Measurements from ENCODE around the gene CFAP141.
A peak's percentile ranks its signal among the peaks of the same experiment; 100 is the strongest.
"Not testable (repeated sequence)": the region's sequence is repeated elsewhere in the genome, so short reads cannot be mapped to it uniquely, and the experiment has no call there.

The CFAP141 gene

DNA sequence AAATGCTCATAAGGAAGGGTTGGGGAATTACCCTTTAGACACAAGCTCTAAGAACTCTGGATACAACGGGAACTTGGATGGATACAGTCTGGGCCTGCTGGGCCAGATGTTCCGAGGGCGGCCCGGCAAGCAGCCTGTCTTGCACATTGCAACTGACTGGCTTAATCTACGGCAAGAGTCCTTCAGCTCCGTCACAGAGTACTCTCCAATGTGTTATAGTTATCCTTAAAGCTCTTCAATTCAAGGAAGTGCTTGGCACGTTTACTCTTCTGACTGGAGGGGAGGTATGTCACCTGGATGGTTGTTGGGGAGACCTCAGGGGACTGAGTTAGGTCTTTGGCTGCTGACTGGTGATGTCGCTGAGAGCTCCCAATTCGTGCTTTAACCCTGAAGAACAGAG is 1.1 kb upstream of the CFAP141 start:
- no peak for DNase-seq

DNA sequence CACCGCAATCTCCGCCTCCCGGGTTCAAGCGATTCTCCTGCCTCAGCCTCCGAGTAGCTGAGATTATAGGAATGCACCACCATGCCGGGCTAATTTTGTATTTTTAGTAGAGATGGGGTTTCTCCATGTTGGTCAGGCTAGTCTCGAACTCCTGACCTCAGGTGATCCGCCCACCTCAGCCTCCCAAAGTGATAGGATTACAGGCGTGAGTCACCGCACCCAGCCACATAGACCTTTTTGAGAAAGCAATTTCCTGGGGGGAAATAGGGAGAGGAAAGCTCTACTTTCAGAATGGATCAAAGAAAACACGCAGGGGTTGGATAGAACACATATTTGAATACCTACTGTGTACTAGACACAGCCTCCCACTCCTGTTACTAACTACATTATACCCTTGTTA is 355 bp downstream of the CFAP141 start:
- DNase-seq: not testable (repeated sequence)

DNA sequence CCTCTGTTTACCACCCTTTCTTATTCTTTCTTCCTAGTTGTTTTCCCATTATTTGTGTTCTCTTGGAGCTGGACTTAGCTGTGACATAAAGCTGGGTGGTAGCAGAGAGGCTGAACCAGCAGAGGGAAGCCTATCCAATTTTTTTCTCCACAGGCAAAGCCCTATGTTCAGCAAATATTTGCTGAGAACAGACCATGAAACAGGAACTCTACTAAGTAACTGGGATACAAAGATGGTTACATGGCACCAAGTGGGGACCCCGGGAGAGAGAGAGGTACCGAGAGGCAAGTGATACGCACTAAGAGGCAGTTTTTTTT is 6.6 kb downstream of the CFAP141 start:
- no peak for DNase-seq

DNA sequence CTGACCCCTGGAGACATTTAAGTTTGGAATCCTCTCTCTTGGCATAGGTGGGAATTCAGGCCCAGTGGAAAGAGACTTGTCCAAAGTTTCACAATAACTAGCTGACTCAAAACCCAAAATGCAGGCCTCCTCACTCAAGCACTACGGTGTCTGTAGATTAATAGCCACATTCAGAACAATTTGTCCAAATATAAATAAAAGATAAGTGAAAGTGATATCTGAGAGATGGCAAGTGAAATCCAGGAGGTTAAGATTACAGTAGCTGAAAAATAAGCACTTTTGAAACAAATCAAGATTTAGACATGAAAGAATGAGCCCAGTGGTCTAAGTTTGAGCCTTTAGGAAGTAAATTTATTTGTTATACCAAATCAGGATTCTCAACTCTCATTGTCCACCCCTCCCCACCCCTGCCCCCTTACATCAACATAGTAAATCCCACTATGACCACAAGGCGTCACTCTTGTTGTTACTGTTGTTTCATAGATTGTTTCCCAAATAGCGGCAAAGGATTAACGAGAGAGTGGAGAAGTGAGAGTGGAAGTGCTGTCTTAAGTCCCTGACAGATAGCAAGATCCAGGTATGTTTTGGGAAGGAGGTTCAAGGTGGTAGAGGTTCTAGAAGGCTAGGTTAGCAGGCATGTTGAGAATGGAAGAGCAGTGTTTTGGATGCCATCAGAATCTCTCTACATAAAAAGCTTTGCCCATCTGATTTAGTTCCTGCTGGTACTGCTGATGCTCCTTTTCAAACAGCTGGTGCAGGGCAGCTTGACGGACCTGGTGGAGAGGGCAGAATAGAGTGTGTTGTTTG is 7.2 kb downstream of the CFAP141 start:
- DNase-seq: peak; percentile 27

DNA sequence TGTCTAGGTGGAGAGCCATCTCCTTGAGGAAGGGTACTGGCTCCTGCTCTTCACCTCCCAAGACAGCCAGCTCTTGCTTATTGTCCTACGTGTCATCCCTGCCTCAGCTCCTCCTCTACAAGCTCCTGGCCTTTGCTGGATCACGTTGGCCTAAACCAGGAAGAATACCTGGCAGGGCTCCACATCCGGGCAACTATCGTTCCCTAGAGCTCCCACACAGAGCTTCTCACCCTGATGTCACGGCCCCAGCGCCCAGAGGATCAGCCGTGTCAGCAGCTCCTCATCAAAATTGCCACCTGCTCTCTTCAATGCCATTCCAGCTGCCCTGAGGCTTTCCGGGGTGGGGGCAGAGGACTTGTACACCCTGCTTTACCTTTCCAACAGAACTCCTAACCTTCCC is 12.3 kb downstream of the CFAP141 start:
- DNase-seq: no peak

DNA sequence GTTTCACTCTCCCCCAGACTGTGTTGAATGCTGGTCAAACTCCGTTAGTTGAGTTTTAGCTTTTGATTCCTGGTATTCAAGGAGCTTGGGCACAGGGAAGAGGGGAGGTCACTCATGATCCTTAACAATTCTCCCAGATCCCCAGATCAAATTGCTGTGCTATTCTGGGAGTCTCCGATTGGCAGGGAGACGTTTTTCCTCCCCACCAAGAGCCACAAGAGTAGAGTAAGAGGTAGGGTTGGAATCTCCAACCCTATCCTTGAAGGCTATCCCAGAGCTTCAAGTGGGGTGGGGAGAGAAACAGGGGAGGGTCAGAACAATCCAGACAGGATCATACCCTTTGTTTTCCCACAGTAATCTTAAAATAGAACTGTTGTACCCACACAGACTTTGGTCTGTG is 13.7 kb downstream of the CFAP141 start:
- DNase-seq: no peak

DNA sequence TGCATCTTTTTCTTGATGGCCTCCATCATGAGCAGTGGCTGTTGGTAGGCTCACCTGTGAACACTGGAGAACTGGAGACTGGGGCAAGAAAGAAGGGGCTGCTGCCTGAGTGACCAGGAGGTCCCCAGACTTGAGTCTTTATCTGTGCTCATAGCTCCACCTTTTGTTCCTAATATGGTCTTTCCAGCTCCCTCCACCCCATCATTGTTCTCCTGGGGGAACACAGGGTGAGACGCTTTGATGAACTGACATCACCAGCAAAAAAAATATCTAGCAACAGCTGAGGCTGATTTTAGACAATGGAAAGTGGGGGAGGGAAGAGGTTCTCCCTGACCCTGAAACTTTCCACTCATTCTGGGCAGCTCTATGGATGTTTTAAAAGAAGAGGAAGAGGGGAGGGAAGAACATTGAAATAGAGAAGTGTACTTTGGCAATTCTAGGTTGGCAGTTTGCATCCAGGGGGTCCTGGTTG is 14.1 kb downstream of the CFAP141 start, which contains the start of gene TPM3:
TPM3 (minus strand) TSS at position 111 of the 472 bp plus-strand sequence; CDS start at position 29, 82 bp downstream.
- no peak for DNase-seq

DNA sequence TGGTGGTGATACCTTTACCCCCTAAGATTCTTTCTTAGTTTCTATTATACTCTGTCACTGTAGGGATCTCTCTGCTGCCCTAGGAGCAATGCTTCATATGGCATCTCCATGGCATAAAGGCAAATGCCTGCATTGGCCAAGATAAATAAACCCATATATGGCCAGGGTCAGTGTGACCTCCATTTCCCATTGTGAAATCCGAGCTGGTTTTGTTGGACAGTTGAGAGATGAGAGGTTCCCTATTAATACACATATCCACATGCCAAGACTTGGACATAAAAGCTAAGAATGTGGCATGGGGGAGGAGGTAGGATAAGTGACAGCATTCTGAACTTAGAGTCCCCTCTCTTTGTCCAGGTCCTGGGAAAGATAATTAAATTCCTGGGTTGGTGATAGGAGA is 15.6 kb downstream of the CFAP141 start:
- no peak for DNase-seq

DNA sequence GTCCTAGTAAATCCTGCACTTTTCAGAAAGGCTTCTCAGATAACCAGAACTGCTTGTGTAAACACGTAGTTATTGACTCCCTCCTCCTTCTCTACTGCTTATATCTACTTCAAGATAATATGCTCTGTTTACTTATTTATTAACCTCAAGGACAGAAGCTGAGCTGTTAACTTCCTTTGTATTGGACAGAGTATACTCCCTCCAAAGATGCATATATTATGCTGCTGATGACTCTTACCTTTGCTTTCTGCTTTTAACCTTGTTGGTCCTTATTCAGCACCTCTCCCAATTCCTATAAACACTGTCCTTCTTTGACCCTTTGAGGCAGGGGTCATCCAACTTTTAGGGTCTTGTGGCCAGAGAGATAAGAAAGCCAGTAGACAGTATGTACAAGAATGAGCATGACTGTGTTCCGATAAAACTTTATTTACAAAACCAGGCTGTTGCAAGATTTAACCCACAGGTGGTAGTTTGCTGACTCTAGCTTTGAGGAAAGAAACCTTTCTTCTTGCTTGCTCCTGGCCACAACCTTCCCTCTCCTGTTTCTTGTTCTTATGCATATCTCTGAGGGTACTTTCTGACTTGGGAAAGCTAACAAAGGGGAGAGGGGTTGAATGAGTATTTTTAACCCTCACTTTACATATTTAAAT is 19.2 kb downstream of the CFAP141 start:
- no peak for DNase-seq

DNA sequence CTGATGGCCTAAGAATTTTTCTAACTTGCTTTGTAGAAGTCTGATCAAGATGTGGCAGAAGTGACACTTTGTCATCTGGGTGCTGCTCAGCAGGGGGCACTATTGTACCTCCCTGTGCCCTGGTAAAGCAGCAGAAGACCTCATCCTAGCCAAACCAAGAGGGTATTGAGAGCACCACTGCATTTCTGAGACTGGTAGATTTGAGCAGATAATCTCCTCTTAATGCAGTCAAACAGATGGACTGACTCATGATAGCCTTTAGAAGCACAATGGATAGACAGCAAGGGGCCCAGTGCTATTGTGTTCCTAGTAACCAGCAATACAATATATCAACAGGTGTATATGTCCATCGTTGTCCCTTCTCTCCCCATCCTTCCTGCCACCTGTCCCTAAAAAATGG is 20.0 kb downstream of the CFAP141 start:
- peak; percentile 63 for DNase-seq

DNA sequence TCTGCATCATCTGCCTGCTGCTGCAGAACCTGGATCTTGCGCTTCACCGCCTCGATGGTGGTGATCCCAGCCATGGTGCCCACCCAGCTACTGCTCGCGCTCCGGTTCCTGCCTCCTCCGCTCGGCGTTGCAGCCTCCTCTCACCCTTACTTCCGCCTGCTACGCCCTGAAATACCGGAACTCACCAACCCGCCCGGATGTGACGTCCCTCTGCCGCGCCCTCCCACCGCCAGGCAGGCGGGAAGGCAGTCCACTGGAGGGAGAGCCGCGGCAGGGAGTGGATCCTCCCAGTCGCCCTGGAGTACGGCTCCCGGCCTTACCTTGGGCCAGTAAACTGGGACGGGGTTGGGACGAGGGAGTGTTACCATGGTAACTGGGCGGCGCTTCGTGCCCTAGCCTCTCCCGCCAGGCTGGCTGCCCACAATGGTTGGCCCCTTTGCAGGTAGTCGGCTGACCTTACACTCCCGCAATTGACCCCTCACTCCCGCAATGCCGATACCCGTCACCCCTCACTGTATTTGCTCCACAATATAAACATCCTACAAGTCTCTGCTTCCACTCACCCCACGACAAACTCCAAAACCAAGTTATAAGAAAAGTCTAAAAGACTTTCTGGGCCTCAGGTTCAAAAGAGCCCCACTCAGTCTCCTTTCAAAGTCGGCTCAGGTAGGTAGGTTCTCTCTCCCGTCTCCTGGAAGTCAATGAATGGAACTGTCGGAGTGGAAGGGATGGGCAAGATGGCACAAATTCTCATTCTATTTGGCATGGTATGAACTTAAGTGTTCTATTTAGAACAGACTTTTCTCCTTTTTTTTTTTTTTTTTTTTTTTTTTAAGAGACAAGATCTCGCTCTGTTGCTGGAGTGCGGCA is 22.9 kb downstream of the CFAP141 start:
- DNase-seq: peak; percentile 92

DNA sequence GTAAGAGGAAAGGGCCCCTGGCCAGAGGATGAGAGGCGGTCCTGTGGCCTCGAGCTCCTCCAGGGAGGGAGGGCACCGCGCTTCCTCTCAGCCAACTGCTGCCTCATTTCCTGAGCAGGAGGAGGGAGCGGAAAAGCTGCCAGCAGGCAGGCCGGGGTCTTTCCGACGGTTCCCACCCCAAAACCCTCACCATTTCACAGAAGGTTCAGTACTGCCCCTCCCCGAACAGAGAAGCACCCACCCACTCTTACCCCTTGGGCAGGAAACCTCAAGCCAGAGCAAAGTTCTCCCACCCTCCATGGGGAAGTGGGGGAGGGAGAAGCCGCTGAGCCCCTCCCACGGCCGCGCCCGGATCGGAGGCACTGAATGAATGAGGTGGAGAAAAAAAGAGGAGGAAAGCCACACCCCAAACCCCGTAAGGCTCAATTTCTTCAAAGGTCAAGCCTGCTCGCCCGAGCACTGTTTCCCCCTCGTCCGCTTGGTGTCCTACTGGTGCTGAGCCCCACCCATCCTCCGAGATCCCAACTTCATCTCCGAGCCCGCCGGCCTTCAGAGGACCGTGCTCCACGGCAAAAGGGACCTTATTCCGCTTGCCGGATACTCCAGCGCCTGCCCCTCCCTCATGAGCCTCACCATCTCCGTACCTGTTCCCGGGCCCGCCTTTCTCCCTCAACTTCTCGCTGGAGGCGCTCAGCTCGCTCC is 23.6 kb downstream of the CFAP141 start:
- peak; percentile 83 for DNase-seq

DNA sequence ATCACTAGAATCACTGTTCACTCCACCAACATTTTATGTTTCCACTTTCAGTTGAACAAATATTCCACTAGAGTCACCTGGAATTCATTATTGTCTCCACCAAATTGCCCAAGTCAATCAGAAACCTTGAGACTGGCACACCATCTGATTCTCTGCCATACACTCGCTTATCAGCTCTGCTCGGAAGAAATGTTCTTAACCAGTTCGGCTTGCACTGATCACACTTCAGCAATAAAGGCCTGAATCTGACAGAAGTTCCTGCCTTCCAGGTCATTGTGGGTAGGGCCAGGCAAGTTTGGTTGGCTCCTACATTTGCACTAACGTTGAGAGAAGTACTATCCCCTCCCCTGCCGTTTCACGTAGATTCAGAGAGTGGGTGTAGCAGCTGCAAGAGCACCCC is 24.2 kb downstream of the CFAP141 start:
- no peak for DNase-seq

DNA sequence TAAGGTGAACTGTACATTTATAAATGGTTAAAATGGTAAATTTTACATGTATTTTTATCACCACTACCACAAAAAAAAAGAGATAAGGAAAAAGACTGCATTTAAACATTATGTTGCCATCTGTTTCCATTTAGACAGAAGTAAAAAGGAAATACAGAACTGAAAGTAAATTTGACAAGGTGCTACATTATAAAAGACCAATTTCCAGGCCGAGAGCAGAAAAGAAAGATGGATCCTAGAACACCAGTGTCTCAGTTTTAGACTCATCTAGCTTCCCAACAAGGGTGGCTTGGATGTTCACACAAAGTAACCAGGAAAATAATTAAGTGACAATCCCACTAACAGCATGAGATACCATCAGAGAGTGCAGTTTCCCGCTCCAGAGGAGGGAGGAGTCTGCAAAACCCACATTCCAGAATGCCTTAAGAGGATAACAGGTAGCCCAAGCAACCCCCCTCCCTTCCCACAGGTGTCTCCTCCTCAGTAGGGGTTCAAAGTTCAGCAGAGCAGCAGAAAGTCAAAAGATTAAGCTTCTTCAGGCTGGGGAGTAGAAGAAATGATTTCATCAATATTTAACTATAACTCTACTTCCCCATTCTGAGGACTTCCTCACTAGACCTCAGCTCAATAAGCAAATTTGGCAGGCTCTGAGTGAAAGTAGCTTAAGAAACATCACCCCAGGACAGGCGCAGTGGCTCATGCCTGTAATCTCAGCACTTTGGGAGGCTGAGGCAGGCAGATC is 26.0 kb downstream of the CFAP141 start:
- peak; percentile 54 for DNase-seq

DNA sequence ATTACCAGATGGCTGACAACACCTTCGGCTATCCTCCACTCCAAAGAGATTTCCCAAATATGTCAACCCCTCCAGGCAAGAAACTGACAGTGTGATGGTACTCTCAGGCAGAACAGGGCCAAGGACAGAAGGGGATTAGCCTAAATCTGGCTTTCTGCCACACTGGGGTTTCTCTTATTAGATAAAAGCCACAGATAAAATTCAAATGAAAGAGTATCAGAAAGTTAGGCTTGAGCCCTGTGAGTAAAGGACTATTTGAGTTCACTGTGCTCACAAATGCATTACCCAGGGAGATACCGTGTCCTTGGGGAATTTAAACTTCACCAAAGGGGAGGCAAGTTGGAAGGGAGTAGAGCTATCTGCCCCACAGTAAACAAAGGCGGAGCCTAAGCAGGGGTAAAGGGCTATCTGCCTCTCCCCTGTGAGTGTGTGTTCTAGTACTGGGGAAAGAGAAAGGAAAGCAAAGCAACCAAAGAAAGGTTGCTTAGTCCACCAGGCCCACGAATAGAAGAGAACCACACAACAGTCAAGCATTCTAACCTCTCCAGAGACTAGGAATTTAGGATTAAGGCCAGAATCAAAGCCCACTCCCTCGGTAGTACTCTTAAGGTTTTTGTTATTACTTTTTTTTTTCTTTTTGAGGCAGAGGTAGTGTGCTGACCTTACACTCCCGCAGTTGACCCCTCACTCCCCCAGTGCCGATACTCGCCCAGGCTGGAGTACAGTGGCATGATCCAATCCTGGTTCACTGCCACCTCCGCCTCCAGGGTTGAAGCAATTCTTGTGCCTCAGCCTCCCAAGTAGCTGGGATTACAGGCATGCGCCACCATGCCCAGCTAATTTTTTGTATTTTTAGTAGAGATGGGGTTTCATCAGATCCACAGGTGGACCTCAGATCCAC is 27.0 kb downstream of the CFAP141 start:
- no peak for DNase-seq

DNA sequence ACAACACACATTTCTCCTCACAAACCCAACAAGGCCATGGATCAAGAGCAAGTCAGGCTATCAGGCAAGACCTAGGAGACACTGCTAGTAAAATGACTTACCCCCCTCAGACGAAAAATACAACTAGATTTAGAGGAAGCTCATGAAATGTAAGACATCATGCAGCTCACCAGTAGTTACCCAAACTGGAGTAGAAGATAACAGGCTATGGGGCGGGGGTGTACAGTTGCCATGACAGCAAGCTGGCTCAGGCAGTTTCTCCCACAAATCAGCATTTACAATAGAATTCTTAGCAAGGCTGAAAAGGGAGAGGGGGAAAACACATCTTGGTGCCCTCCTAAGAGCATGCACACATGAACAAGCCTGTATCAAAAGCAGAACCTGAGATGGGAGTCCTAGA is 28.1 kb downstream of the CFAP141 start:
- DNase-seq: no peak

DNA sequence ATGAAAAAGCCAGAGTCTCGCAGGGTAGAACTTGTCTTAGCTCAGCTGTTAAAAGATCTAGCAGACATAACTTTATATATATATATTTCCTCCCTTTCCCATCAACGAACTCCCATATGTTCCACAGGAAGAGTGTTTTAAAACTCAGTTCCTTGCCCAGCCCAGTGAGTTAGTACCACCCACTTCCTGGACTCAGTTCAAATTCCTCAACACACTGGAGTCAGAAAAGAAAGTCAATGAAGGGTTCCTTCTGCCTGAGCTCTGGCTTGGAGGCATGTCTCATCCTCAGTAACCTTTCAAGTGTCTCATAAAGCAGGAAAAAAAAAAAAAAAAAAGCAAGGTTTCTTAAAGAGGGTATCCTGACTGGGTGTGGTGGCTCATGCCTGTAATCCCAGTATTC is 29.8 kb downstream of the CFAP141 start:
- DNase-seq: no peak

DNA sequence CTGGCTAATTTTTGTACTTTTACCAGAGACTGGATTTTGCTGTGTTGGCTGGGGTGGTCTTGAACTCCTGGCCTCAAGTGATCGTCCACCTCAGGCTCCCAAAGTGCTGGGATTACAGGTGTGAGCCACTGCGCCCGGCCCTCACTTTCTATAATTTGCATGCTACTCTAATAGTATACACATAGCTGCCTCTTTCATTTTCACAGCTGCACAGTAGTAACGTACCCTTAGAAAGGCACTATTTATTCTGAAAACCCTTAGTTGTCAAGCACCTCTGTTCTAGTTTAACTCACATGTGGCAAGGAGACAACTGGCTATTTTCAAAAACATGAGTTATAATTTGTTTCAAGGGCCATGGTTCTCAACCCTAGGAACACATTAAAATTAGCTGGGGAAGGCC is 31.5 kb downstream of the CFAP141 start:
- no peak for DNase-seq

DNA sequence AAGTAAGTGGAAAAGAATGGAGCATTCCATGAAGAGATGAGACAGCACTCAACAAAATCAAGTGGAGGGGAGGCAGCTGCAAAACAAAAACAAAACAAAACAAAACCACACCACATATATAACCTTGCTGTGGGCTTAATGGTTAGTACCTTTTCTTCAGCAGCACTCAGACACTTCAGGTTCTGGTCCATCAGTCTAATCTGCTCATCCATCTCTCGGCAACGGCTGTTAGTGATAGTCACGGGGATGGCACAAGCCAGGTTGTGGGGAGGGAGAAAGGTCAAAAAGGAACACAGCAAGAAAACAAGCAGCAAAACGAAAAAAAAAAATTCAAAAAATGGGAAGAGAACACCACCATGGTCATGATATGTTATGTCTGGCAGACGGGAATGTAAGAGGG is 34.3 kb downstream of the CFAP141 start:
- no peak for DNase-seq

DNA sequence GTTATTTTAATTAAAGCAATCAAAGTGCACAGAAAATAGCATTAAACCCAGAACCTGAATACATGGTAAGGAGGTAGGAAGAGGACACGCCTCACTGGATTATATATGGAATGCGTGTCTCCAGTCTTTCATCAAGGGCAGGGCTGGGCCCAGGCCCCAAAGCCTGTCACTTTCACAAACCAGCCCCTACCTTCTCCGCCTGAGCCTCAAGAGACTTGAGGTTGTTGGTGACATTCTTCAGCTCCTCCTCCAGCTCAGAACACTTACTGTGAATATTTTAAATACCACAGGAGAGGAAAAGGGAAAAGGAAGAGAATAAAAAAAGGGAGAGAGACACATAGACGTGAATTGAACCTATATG is 34.9 kb downstream of the CFAP141 start:
- DNase-seq: no peak

DNA sequence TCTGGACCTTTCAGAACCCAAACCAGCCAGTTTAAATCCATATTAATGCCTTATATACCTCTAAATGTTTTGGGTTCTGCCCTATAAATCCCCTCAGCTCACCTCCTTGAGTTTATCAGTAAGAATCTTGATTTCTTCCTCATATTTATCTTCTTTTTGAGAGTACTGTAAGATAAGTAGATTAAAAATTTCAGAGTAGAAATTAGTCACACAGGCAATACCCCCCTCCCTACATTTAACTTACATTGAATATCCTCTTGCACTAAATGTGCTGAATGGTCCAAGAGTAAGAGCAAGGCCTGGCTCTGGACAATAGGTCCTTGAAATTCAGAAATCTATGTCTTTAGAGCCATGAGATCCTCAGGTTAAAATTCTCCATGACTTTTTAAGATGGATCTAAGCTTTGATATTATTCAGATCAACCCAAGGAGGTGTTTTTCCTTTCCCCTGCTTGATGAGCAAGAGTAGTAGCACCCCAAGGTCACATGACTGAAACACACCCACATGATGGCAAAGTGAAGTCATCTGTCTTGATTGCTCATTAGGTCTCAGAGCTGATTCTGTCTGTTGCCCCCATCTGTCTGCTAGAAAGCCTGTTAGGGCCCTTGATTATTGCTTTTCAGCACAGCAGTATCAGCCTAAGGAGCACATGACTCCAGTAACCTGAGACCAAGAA is 35.4 kb downstream of the CFAP141 start:
- no peak for DNase-seq

Measured in CD4-positive, alpha-beta T cell treated with Interleukin-15 for 1 hour (primary cell).